IMR-90 (cell line): ENCODE data around the gene ARL14EP. TPM values are rescaled to one million over a fixed set of nuclear protein-coding genes. Genes with fewer than 3 reads are reported as not detected.

ENCODE experiments used
- ATAC-seq: fragments of 200-7000 bp; cut with Tn5 transposase; 2 replicates; pipeline ENCODE4 v1.9.1; 2020; ENCODE audit warnings: low read depth, mild to moderate bottlenecking, moderate library complexity
- BruUV-seq: library from RNA; stranded (reverse); fragments of 400-500 nt; replicated peaks from 2 replicates; lab custom pipeline; 2021; lab: Mats Ljungman, UMichigan
- CTCF ChIA-PET: fragments of 300-600 bp; formaldehyde crosslinking; extraction: SDS; loops from one replicate; lab custom pipeline; 2021; ENCODE audit warnings: antibody characterized with exemption; lab: Yijun Ruan, JAX
- POLR2A ChIA-PET: fragments of 300-600 bp; sonication (Branson Sonifier 250); formaldehyde crosslinking; loops from one replicate; lab custom pipeline; 2022; ENCODE audit warnings: antibody characterized with exemption; ENCODE audit not compliant: unreplicated experiment; lab: Charles Lee
- DNase-seq: peaks from one replicate; pipeline ENCODE4 v3.0.0; 2013
- H2AFZ ChIP-seq: replicated peaks from 2 replicates; pipeline ENCODE3; 2013; ENCODE audit warnings: low read length, mild to moderate bottlenecking; ENCODE audit not compliant: poor library complexity
- H2AK5ac ChIP-seq: 2 replicates; pipeline ENCODE4 v1.6.1; 2013; ENCODE audit warnings: low read depth, low read length, inconsistent platforms
- H2AK9ac ChIP-seq: replicated peaks from 2 replicates; pipeline ENCODE3; 2013; ENCODE audit warnings: mild to moderate bottlenecking, low read depth, low read length, moderate library complexity; ENCODE audit not compliant: poor library complexity
- H2BK120ac ChIP-seq: 2 replicates; pipeline ENCODE4 v1.6.1; 2013; ENCODE audit warnings: low read depth, low read length, inconsistent platforms
- H2BK15ac ChIP-seq: 3 replicates; pipeline ENCODE4 v1.6.1; 2013; ENCODE audit warnings: low read depth, low read length, inconsistent platforms
- H2BK20ac ChIP-seq: 2 replicates; pipeline ENCODE4 v1.6.1; 2013; ENCODE audit warnings: low read depth, mild to moderate bottlenecking, inconsistent platforms, low read length, moderate library complexity
- H2BK5ac ChIP-seq: 2 replicates; pipeline ENCODE4 v1.6.1; 2013; ENCODE audit warnings: mild to moderate bottlenecking, low read depth, low read length, inconsistent platforms; ENCODE audit not compliant: poor library complexity, severe bottlenecking
- H3K14ac ChIP-seq: replicated peaks from 2 replicates; pipeline ENCODE4 v1.6.1; 2013; ENCODE audit warnings: low read depth, low read length, inconsistent platforms
- H3K18ac ChIP-seq: 2 replicates; pipeline ENCODE4 v1.6.1; 2013; ENCODE audit warnings: low read depth, low read length, control low read depth
- H3K23ac ChIP-seq: 2 replicates; pipeline ENCODE4 v1.6.1; 2013; ENCODE audit warnings: low read depth, low read length, inconsistent platforms
- H3K27ac ChIP-seq: 2 replicates; pipeline ENCODE4 v1.5.1; 2013; ENCODE audit warnings: mild to moderate bottlenecking, control low read depth, low read length; ENCODE audit not compliant: insufficient read depth
- H3K27me3 ChIP-seq: 2 replicates; pipeline ENCODE4 v1.6.1; 2013; ENCODE audit warnings: low read length; ENCODE audit not compliant: control insufficient read depth, insufficient read depth
- H3K36me3 ChIP-seq: 2 replicates; pipeline ENCODE4 v1.6.1; 2013; ENCODE audit warnings: low read length, mixed read lengths; ENCODE audit not compliant: control insufficient read depth, insufficient read depth
- H3K4ac ChIP-seq: 2 replicates; pipeline ENCODE4 v1.6.1; 2013; ENCODE audit warnings: low read depth, low read length, inconsistent platforms
- H3K4me1 ChIP-seq: 2 replicates; pipeline ENCODE4 v1.6.1; 2013; ENCODE audit warnings: low read length, mixed read lengths; ENCODE audit not compliant: control insufficient read depth, insufficient read depth
- H3K4me2 ChIP-seq: 2 replicates; pipeline ENCODE4 v1.6.1; 2013; ENCODE audit warnings: low read depth, mild to moderate bottlenecking, control low read depth, low read length, moderate library complexity
- H3K4me3 ChIP-seq: 2 replicates; pipeline ENCODE4 v1.5.1; 2013; ENCODE audit warnings: low read depth, mild to moderate bottlenecking, control low read depth, low read length, moderate library complexity; ENCODE audit not compliant: insufficient read depth
- H3K56ac ChIP-seq: 2 replicates; pipeline ENCODE4 v1.6.1; 2013; ENCODE audit warnings: low read length, inconsistent platforms; ENCODE audit not compliant: insufficient read depth; ENCODE audit errors: extremely low read depth
- H3K79me1 ChIP-seq, 2 experiments: 2 replicates each; pipeline ENCODE4 v1.6.1; 2013; ENCODE audit warnings: low read length in 2 of 2, inconsistent platforms in 1 of 2, low read depth in 1 of 2
- H3K9ac ChIP-seq: 2 replicates; pipeline ENCODE4 v1.6.1; 2013; ENCODE audit warnings: low read depth, low read length, control low read depth
- H3K9me1 ChIP-seq: 2 replicates; pipeline ENCODE4 v1.6.1; 2013; ENCODE audit warnings: low read length, inconsistent platforms; ENCODE audit not compliant: insufficient read depth
- H3K9me3 ChIP-seq: 2 replicates; pipeline ENCODE4 v1.6.1; 2013; ENCODE audit warnings: low read length; ENCODE audit not compliant: control insufficient read depth, insufficient read depth
- H4K20me1 ChIP-seq: 2 replicates; pipeline ENCODE4 v1.6.1; 2013; ENCODE audit warnings: low read length, inconsistent platforms; ENCODE audit not compliant: insufficient read depth
- H4K5ac ChIP-seq: 2 replicates; pipeline ENCODE4 v1.6.1; 2013; ENCODE audit warnings: mild to moderate bottlenecking, low read depth, low read length, control low read depth
- H4K8ac ChIP-seq, 2 experiments: 2 replicates each; pipeline ENCODE4 v1.6.1; 2013; ENCODE audit warnings: low read depth in 2 of 2, low read length in 2 of 2, control low read depth in 1 of 2, inconsistent platforms in 1 of 2
- H4K91ac ChIP-seq: 2 replicates; pipeline ENCODE4 v1.6.1; 2013; ENCODE audit warnings: low read depth, low read length, inconsistent platforms; ENCODE audit not compliant: insufficient read depth
- MAZ ChIP-seq: IDR thresholded peaks from 2 replicates; pipeline ENCODE4 v1.6.1; 2012; ENCODE audit warnings: low read depth, mild to moderate bottlenecking, low read length, improper control_type of control experiment, moderate library complexity, borderline replicate concordance
- RFX5 ChIP-seq: IDR thresholded peaks from 2 replicates; pipeline ENCODE4 v1.8.0; 2012; ENCODE audit warnings: low read depth, mild to moderate bottlenecking, low read length, moderate library complexity
- WGBS, 2 experiments: methylation state at CpG; one replicate each; pipeline versions ENCODE4 v1.1.5 to v1.1.7; 2013; ENCODE audit warnings: missing lambda C conversion rate in 2 of 2; ENCODE audit not compliant: insufficient read length in 1 of 2; ENCODE audit errors: extremely low coverage in 2 of 2; 5-methylcytosine and 5-hydroxymethylcytosine counted together
- dilution Hi-C: fragments of 300-500 bp; cut with HindIII; formaldehyde crosslinking; loops from one replicate; pipeline ENCODE4 v1.14.3; 2018; ENCODE audit warnings: low sequenced_read_pairs; ENCODE audit not compliant: unreplicated experiment
- in situ Hi-C: fragments of 300-500 bp; cut with MboI; formaldehyde crosslinking; loops from 3 replicates; pipeline ENCODE4 v1.14.3; 2019; ENCODE audit warnings: low sequenced_read_pairs, inconsistent platforms, mixed read lengths
- intact Hi-C: fragments of 100-400 bp; cut with micrococcal nuclease; formaldehyde crosslinking; loops from 2 replicates; pipeline ENCODE4 v1.10.0; 2022
- polyA plus RNA-seq, 3 experiments: library from polyadenylated mRNA; depleted of rRNA; stranded (reverse); fragments of >200 nt; gene quantifications; 2 replicates each; pipeline ENCODE4 v1.2.3, GENCODE V29; 2012; ENCODE audit warnings: low replicate concordance in 1 of 3
- total RNA-seq: library from RNA; depleted of rRNA; stranded (reverse); fragments of >200 nt; gene quantifications from 2 replicates; pipeline ENCODE4 v1.2.3, GENCODE V29; 2012

Gene ARL14EP
- total and polyA plus RNA-seq, 2 of the 4 experiments (the other 2 are of a cell fraction) = 13.8 to 15.7 TPM

DNA sequence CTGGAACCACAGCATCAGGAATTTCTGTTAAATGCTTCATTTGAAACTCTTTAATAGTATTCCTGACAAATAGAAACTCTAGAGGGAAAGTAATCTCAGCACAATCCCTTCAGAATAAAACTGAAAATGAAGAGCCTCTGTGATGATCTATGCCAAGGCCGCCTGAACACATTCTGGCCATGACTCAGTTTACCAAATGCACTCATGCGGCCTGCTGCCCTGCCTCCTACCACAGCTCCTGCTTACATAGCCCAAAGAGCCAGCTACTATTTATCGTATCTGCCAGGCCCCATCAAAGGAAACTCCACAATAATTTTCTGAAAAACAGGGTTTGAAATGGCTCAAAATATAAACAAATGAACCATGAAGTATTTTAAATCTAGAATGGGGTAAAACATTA is 27.0 kb downstream of the ARL14EP start:
- H3K4me1 ChIP-seq = no peaks in the 10 kb centered on the region
- no peak overlapping the region for H3K14ac ChIP-seq
- H3K4ac ChIP-seq = no peak overlapping the region
- no peak overlapping the region for H4K5ac ChIP-seq
- no peak overlapping the region for H2BK15ac ChIP-seq
- no peaks in the 10 kb centered on the region for H3K36me3 ChIP-seq
- intact Hi-C loops = no loop called here
- no peak overlapping the region for H2BK120ac ChIP-seq
- H3K9ac ChIP-seq = no peak overlapping the region
- no peak overlapping the region for H4K8ac ChIP-seq
- H3K4me3 ChIP-seq = no peak overlapping the region
- in situ Hi-C loops = loop anchor here (10.0 kb wide), 1 partner anchor 575 kb away; no protein-coding TSS in a partner anchor
- H2AFZ ChIP-seq = no peak overlapping the region
- BruUV-seq = no TSS peak
- dilution Hi-C loops = no loop called here
- TF ChIP-seq MAZ (no peak), RFX5 (no peak)
- ChIA-PET POLR2A (no interaction called here), CTCF (no interaction called here)
- no peaks in the 10 kb centered on the region for H4K20me1 ChIP-seq
- DNase-seq (no peak), ATAC-seq (no peak)
- no peak overlapping the region for H3K56ac ChIP-seq
- H3K9me3 ChIP-seq = no peaks in the 10 kb centered on the region
- no peak overlapping the region for H3K23ac ChIP-seq
- H3K18ac ChIP-seq = no peak overlapping the region
- H3K27me3 ChIP-seq = peaks cover 2% of the 10 kb centered on the region
- H2AK9ac ChIP-seq = no peak overlapping the region
- H4K91ac ChIP-seq = no peak overlapping the region
- no peak overlapping the region for H2BK5ac ChIP-seq
- no peak overlapping the region for H3K4me2 ChIP-seq
- no peaks in the 10 kb centered on the region for H3K9me1 ChIP-seq
- H2BK20ac ChIP-seq = no peak overlapping the region
- no peak overlapping the region for H2AK5ac ChIP-seq
- H3K27ac ChIP-seq = no peak overlapping the region
- H3K79me1 ChIP-seq = no peaks in the 10 kb centered on the region
- WGBS, 2 experiments = no CpG with 5 or more reads among the region's 3 CpGs
